Activated CD4-positive, alpha-beta memory T cell treated with anti-CD3 and anti-CD28 coated beads for 36 hours (primary cell): ENCODE measurements around the gene PAK1. TPM values are rescaled to one million over a fixed set of nuclear protein-coding genes. Genes with fewer than 3 reads are reported as not detected.
A peak's percentile ranks its signal among the peaks of the same experiment; 100 is the strongest.
"Not testable (repeated sequence)": the region's sequence is repeated elsewhere in the genome, so short reads cannot be mapped to it uniquely, and the experiment has no call there.

ENCODE experiments used
- CTCF ChIA-PET: fragments of 350-600 bp; sonication (Branson Sonifier 250); formaldehyde crosslinking; loops from one replicate; lab custom pipeline; 2021; ENCODE audit warnings: antibody characterized with exemption, inconsistent platforms; lab: Charles Lee
- POLR2A ChIA-PET: fragments of 350-600 bp; sonication (Branson Sonifier 250); formaldehyde crosslinking; loops from one replicate; lab custom pipeline; 2021; ENCODE audit warnings: antibody characterized with exemption; lab: Charles Lee
- DNase-seq: peaks from one replicate; pipeline ENCODE4 v3.0.0-alpha.2; 2020
- H3K27ac Mint-ChIP-seq: one replicate; pipeline ENCODE4 v1.8.0; 2021; ENCODE audit warnings: mixed read lengths
- H3K27me3 Mint-ChIP-seq: one replicate; pipeline ENCODE4 v1.8.0; 2021; ENCODE audit warnings: mixed read lengths
- H3K36me3 Mint-ChIP-seq: one replicate; pipeline ENCODE4 v1.8.0; 2021; ENCODE audit warnings: mixed read lengths
- H3K4me1 Mint-ChIP-seq: one replicate; pipeline ENCODE4 v1.8.0; 2021; ENCODE audit warnings: low read depth, mixed read lengths
- H3K4me3 Mint-ChIP-seq: one replicate; pipeline ENCODE4 v1.8.0; 2021; ENCODE audit warnings: mild to moderate bottlenecking, mixed read lengths
- H3K9me3 Mint-ChIP-seq: one replicate; pipeline ENCODE4 v1.8.0; 2021; ENCODE audit warnings: mixed read lengths
- intact Hi-C: fragments of 100-400 bp; cut with micrococcal nuclease; formaldehyde crosslinking; loops from one replicate; pipeline ENCODE4 v1.15.1; 2023
- total RNA-seq, 2 experiments: library from RNA; stranded (reverse); gene quantifications; one replicate each; pipeline ENCODE4 v1.2.3, GENCODE V29; 2021

Gene PAK1
- total RNA-seq, 2 experiments from 2014 or later = 30.4 to 33.1 TPM

- Mint-ChIP-seq H3K4me3 (no peak overlapping the region), H3K27me3 (peaks cover 1% of the 10 kb centered on the region), H3K4me1 (peaks cover 3% of the 10 kb centered on the region), H3K9me3 (no peaks in the 10 kb centered on the region), H3K36me3 (no peaks in the 10 kb centered on the region), H3K27ac (no peak overlapping the region)
- intact Hi-C loops = no loop called here
- no peak for DNase-seq
- ChIA-PET POLR2A (no interaction called here), CTCF (interaction anchor here (0.6 kb wide), 1 partner anchor 8 kb away, joined by 3 read pairs; no protein-coding TSS in a partner anchor)
These were observed 162.2 kb downstream of the PAK1 start for GRCh38 chr11:77311701-77312100.

GRCh38 chr11:77310721-77311120 lies 163.2 kb downstream of the PAK1 start:
- CTCF ChIA-PET = no interaction called here
- Mint-ChIP-seq H3K36me3 (no peaks in the 10 kb centered on the region), H3K9me3 (no peaks in the 10 kb centered on the region), H3K4me1 (peaks cover 3% of the 10 kb centered on the region), H3K27ac (no peak overlapping the region), H3K27me3 (peaks cover 1% of the 10 kb centered on the region), H3K4me3 (no peak overlapping the region)
- DNase-seq = no peak
- intact Hi-C loops = no loop called here
- POLR2A ChIA-PET = no interaction called here

- H3K4me1 Mint-ChIP-seq = peaks cover 3% of the 10 kb centered on the region
- H3K27ac Mint-ChIP-seq = no peak overlapping the region
- no peak overlapping the region for H3K4me3 Mint-ChIP-seq
- ChIA-PET CTCF (no interaction called here), POLR2A (no interaction called here)
- intact Hi-C loops = no loop called here
- H3K27me3 Mint-ChIP-seq = no peaks in the 10 kb centered on the region
- no peak for DNase-seq
- H3K36me3 Mint-ChIP-seq = no peaks in the 10 kb centered on the region
- no peaks in the 10 kb centered on the region for H3K9me3 Mint-ChIP-seq
These were observed 164.4 kb downstream of the PAK1 start for GRCh38 chr11:77309401-77310085.

GRCh38 chr11:77308838-77309237 lies 165.1 kb downstream of the PAK1 start:
- ChIA-PET CTCF (no interaction called here), POLR2A (no interaction called here)
- Mint-ChIP-seq H3K4me1 (peaks cover 3% of the 10 kb centered on the region), H3K4me3 (no peak overlapping the region), H3K9me3 (no peaks in the 10 kb centered on the region), H3K27me3 (no peaks in the 10 kb centered on the region), H3K36me3 (no peaks in the 10 kb centered on the region), H3K27ac (no peak overlapping the region)
- no peak for DNase-seq
- intact Hi-C loops = no loop called here

- Mint-ChIP-seq H3K27me3 (no peaks in the 10 kb centered on the region), H3K4me3 (no peak overlapping the region), H3K27ac (no peak overlapping the region), H3K4me1 (peaks cover 5% of the 10 kb centered on the region), H3K36me3 (no peaks in the 10 kb centered on the region), H3K9me3 (no peaks in the 10 kb centered on the region)
- intact Hi-C loops = no loop called here
- no peak for DNase-seq
- POLR2A ChIA-PET = no interaction called here
- CTCF ChIA-PET = interaction anchor here (0.7 kb wide), 1 partner anchor 8 kb away, joined by 3 read pairs; no protein-coding TSS in a partner anchor
These were observed 170.6 kb downstream of the PAK1 start for GRCh38 chr11:77303328-77303727.

- Mint-ChIP-seq H3K4me1 (peaks cover 5% of the 10 kb centered on the region), H3K27me3 (no peaks in the 10 kb centered on the region), H3K36me3 (no peaks in the 10 kb centered on the region), H3K9me3 (no peaks in the 10 kb centered on the region), H3K27ac (no peak overlapping the region), H3K4me3 (no peak overlapping the region)
- DNase-seq = no peak
- CTCF ChIA-PET = no interaction called here
- intact Hi-C loops = no loop called here
- POLR2A ChIA-PET = no interaction called here
These were observed 171.1 kb downstream of the PAK1 start for GRCh38 chr11:77302752-77303151.

GRCh38 chr11:77301510-77301909 lies 172.4 kb downstream of the PAK1 start, which contains the start of gene GDPD4:
Gene GDPD4, minus strand, starts transcription at chr11:77301686. Its CDS starts 16,549 bp downstream, at chr11:77285137.
- ChIA-PET POLR2A (no interaction called here), CTCF (no interaction called here)
- no peaks in the 10 kb centered on the region for H3K9me3 Mint-ChIP-seq
- intact Hi-C loops = no loop called here
- H3K27me3 Mint-ChIP-seq = no peaks in the 10 kb centered on the region
- H3K27ac Mint-ChIP-seq = no peak within 1 kb of the TSS
- H3K4me3 Mint-ChIP-seq = no peak within 1 kb of the TSS
- H3K36me3 Mint-ChIP-seq = no peaks in the 10 kb centered on the region
- DNase-seq = no peak
- H3K4me1 Mint-ChIP-seq = peaks cover 5% of the 10 kb centered on the region

- Mint-ChIP-seq H3K27ac (no peak overlapping the region), H3K27me3 (no peaks in the 10 kb centered on the region)
These were observed 173.2 kb downstream of the PAK1 start for GRCh38 chr11:77300695-77301094.

GRCh38 chr11:77300028-77300427 lies 173.9 kb downstream of the PAK1 start:
- H3K27me3 Mint-ChIP-seq, intact Hi-C loops, H3K4me1 Mint-ChIP-seq, CTCF ChIA-PET, H3K27ac Mint-ChIP-seq, POLR2A ChIA-PET, H3K36me3 Mint-ChIP-seq, H3K4me3 Mint-ChIP-seq, H3K9me3 Mint-ChIP-seq: not testable (repeated sequence)
- DNase-seq = peak; percentile 53

More at GRCh38 chr11:77300695-77301094, 173.2 kb downstream of the PAK1 start:
- no peaks in the 10 kb centered on the region for H3K9me3 Mint-ChIP-seq
- H3K4me1 Mint-ChIP-seq = peaks cover 5% of the 10 kb centered on the region
- no peak overlapping the region for H3K4me3 Mint-ChIP-seq
- ChIA-PET CTCF (no interaction called here), POLR2A (no interaction called here)
- DNase-seq = no peak
- intact Hi-C loops = no loop called here
- H3K36me3 Mint-ChIP-seq = no peaks in the 10 kb centered on the region

- peaks cover 5% of the 10 kb centered on the region for H3K4me1 Mint-ChIP-seq
- H3K36me3 Mint-ChIP-seq = no peaks in the 10 kb centered on the region
- intact Hi-C loops = no loop called here
- H3K4me3 Mint-ChIP-seq = no peak overlapping the region
- H3K9me3 Mint-ChIP-seq = no peaks in the 10 kb centered on the region
- ChIA-PET POLR2A (no interaction called here), CTCF (no interaction called here)
- H3K27ac Mint-ChIP-seq = no peak overlapping the region
- no peak for DNase-seq
- no peaks in the 10 kb centered on the region for H3K27me3 Mint-ChIP-seq
These were observed 174.3 kb downstream of the PAK1 start for GRCh38 chr11:77299528-77299993.

GRCh38 chr11:77294040-77294439 lies 179.9 kb downstream of the PAK1 start:
- H3K9me3 Mint-ChIP-seq = no peaks in the 10 kb centered on the region
- ChIA-PET CTCF (no interaction called here), POLR2A (no interaction called here)
- peaks cover 2% of the 10 kb centered on the region for H3K27me3 Mint-ChIP-seq
- no peak overlapping the region for H3K4me3 Mint-ChIP-seq
- no peaks in the 10 kb centered on the region for H3K4me1 Mint-ChIP-seq
- H3K36me3 Mint-ChIP-seq = no peaks in the 10 kb centered on the region
- no peak overlapping the region for H3K27ac Mint-ChIP-seq
- no peak for DNase-seq
- intact Hi-C loops = no loop called here

GRCh38 chr11:77289737-77290136 lies 184.2 kb downstream of the PAK1 start:
- H3K27me3 Mint-ChIP-seq = peaks cover 18% of the 10 kb centered on the region
- intact Hi-C loops = no loop called here
- no peak overlapping the region for H3K4me3 Mint-ChIP-seq
- no peak for DNase-seq
- no peak overlapping the region for H3K27ac Mint-ChIP-seq
- no peaks in the 10 kb centered on the region for H3K4me1 Mint-ChIP-seq
- CTCF ChIA-PET = no interaction called here
- H3K9me3 Mint-ChIP-seq = no peaks in the 10 kb centered on the region
- no peaks in the 10 kb centered on the region for H3K36me3 Mint-ChIP-seq
- POLR2A ChIA-PET = no interaction called here
